SHP77 (cell line): ENCODE results near the gene ANKMY1.

Experiments used
- DNase-seq, 2 experiments: peaks; one replicate each; lab custom pipeline; 2025; lab: John Stamatoyannopoulos, UW

ANKMY1 gene

DNA sequence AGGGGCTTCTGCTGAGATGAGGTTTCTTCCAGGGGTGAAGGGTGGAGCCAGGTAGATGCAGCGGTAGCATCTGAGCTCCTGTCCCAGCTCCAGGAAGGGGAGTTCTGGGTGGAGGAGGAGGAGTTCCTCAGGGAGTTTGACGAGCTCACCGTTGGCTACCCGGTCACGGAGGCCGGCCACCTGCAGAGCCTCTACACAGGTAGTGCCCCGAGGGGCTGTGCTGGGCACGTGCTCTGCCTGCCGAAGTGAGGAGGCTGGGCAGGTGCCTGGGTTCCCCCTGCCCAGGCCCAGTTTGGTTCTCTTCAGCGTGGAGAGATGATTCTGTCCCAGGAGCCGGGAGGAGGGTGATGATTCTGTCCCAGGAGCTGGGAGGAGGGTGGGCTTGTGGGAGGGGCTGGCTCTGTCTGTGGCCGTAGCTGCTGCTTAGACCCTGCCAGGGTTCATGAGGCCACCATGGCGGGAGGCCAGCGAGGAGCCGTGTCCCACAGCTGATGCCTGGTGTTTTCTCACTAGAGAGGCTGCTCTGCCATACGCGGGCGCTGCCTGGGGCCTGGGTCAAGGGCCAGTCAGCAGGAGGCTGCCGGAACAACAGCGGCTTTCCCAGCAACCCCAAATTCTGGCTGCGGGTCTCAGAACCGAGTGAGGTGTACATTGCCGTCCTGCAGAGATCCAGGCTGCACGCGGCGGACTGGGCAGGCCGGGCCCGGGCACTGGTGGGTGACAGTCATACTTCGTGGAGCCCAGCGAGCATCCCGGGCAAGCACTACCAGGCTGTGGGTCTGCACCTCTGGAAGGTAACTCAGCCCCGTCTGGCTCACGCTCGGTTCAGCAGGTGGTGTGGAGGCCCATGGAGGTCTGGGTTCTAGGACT lies 37.0 kb upstream of the ANKMY1 start:
- DNase-seq, result no peak

DNA sequence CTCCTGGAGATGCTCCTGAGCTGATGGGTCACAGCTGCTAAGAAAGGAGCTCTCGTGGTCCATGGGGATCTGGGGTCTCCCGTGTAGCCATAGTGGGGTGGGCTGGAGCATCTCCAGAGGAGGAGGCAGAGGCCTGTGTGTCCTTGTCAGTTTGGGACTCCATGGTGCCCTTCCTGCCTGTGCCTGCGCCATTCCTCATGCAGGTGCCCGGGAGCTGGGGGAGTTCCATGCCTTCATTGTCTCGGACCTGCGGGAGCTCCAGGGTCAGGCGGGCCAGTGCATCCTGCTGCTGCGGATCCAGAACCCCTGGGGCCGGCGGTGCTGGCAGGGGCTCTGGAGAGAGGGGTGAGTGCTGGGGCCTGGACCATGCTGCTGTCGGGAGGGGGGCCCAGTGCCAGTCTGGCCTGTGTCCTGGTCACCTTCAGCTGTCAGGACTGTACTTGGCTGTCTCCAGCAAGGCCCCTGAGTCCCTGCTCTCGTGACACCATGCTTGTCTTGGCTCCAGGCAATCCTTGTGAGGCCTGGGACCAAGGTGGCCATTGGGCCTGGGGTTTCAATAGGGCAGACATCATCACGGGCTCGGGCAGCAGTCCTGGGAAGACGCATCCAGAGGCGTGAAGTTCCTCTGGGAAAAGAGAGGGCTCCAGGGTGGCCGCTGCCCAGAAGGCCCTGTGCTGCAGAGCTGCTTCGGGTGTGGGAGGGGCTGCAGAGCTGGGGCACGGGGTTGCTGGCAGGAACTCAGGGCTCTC lies 36.1 kb upstream of the ANKMY1 start:
- no peak for DNase-seq

DNA sequence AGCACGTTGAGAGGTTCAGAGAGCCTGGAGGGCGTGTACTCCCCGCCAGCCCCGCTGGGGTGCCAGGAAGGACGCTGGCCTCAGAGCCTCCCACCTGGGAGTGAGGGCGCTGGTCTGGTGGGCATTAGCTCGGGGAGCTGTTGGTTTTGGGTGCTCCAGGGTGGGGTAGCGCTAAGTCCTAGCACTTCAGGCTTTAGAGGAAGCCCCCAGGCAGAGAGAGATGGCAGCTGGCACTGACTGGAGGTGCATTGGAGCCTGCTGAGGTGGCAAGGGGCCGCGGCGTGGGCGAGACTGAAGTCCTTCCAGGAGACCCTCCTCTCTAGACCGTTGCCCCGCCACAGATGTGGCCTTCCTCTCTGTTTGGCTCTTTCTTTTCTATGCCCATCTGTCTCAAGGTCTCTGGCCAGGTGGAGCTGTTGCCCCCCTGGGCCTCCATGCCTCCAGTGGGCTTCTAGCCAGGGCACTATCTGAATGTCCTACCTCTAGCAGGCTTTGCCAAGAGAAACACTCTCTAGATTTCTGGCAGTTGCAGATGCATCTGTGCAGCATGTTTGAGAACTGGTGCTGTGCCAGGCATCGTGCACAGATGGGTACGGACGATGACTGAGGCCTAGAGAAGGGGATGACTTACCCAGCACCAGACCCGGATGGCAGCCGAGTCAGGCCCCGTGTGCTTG lies 35.4 kb upstream of the ANKMY1 start:
- DNase-seq, result no peak

GRCh38 chr2:240591784-240592183 lies 34.0 kb upstream of the ANKMY1 start:
- DNase-seq, result no peak

GRCh38 chr2:240591226-240591625 lies 33.4 kb upstream of the ANKMY1 start:
- DNase-seq, result no peak

DNA sequence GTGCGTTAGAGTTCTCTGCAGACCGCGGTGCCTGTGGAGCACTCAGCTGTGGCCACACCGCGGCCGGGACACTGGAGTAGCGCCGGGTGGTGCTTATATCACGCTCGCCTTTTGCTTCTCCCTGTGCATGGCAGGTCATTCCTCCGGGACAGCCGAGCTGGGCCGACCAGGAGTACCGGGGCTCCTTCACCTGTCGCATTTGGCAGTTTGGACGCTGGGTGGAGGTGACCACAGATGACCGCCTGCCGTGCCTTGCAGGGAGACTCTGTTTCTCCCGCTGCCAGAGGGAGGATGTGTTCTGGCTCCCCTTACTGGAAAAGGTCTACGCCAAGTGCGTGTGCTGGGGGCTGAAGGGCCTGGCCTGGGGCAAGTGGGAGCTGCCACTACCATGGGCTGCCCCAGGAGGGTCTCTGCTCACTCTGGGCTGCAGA lies 32.9 kb upstream of the ANKMY1 start:
- DNase-seq, result no peak

DNA sequence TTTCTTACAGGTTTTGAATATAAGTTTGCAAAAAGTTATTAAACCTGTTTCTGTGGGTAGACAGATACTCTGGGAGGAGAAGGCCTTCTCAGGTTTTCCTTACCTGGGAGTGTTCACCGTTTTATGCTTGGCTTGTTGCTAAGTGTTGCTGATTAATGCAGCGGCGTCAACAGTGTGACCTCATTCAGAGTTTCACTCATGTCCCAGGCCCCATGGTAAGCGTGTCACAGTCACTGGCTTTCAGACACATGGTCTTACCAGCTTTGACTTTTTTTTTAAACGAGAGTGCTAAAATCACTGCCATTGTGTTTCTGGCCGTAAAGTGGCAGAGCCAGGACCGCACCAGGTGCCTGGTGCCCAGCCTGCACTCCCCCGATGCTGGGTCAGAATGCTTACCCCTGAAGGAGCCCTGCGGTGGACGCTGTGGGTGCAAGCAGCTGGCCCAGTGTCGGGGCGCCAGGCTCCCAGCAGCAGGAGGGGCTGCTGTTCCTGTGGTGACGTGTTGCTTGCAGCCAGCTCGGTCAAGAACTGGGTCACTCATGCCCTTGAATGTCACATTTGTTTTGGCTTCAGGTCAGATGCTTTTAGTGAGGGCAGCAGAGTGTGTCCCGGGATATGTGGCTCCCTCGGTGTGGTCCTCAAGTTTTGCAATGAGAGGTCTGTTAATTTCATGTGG lies 32.2 kb upstream of the ANKMY1 start:
- no peak for DNase-seq

GRCh38 chr2:240589375-240589774 lies 31.6 kb upstream of the ANKMY1 start:
- DNase-seq, result no peak

GRCh38 chr2:240588669-240589068 lies 30.9 kb upstream of the ANKMY1 start:
- no peak for DNase-seq

- no peak for DNase-seq
These were observed 30.3 kb upstream of the ANKMY1 start for GRCh38 chr2:240588006-240588655.

DNA sequence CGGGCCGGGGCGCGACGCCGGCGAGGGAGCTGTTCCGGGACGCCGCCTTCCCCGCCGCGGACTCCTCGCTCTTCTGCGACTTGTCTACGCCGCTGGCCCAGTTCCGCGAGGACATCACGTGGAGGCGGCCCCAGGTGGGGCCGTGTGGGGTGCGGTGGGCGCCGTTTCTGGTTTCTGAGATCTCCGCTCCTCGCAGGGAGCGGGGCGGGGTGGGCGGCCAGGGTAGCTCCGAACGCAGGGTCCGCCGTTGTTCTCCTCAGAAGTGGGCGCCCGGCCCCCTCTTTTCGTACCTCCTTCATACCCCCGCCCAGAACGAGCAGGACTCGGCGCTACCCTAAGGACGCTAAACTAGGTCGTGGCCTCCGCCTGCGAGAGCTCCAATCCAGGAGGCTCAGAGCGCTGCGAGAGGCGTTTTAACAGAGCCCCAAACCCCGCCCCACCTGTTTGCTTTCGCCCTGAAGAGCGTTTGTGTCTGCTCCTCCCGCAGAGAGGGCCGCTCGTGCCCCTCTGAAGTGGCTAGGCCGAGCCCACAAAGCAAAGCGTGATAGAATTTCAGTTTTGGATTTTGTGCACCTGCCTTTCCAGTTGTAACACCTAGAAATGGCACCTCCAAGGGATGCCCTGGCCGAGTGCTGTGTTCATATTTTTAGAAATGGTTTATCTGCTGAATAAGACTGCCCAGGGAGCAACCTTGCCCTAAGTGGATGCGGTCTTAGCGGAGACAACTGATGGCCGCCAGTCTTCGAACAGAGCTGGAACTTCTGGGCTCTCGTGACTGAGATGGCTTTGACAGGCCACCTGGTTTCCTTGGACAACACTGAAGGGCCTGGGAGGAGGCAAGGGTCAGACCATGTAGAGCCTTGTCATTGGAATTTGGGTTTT lies 29.4 kb upstream of the ANKMY1 start:
- peak; percentile 40 to 57 for DNase-seq

GRCh38 chr2:240586198-240586918 lies 28.6 kb upstream of the ANKMY1 start, which contains the start of gene CAPN10:
CAPN10 (plus strand) TSS chr2:240586734; CDS start chr2:240586912, 178 bp downstream.
- peak; percentile 82 to 96 for DNase-seq

DNA sequence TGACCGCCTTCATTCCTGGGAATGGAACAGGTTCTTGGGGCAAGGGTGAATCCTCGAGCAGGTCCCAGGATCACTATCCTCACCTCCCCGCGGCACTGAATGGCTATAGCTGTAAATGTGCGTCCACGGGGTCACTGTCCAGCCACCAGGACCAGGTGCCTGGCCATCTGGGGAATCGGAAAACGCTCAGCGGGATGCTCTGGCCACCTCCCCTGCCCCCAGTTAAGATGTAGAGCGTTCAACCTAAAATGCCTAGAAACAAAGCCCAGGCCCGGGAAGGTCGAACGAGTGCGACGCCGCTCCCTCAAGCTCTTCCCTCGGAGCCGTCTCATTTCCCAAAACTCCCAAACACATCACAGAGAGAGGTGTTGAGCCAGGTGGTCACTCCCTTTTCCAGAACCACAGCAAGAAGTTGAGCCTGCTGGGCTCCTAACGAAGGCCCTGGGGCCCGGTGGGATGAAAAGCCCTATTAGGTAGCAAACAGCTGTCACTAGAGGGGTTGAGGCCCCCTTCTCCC lies 28.0 kb upstream of the ANKMY1 start:
- DNase-seq, result no peak

GRCh38 chr2:240585101-240585500 lies 27.3 kb upstream of the ANKMY1 start:
- no peak for DNase-seq

GRCh38 chr2:240584486-240585031 lies 26.8 kb upstream of the ANKMY1 start:
- no peak for DNase-seq

- no peak for DNase-seq
These were observed 26.0 kb upstream of the ANKMY1 start for GRCh38 chr2:240583774-240584173.

DNA sequence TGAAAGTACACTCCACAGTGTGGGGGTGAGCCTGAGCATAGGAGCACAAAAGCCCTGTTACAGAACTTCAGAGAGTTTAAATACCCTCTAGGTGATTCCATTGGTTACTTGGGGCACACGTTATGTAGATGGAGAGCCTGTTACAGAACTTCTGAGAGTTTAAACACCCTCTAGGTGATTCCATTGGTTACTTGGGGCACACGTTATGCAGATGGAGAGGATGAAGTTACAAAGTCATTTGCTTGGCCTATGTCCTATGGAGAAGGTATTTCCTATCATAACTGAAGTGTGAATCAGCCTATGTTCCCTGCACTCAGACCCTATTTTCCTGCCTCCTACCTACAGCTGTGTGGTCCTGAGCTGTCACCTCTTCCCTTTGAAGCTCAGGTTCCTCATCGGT lies 25.0 kb upstream of the ANKMY1 start:
- no peak for DNase-seq

GRCh38 chr2:240581811-240582210 lies 24.0 kb upstream of the ANKMY1 start:
- no peak for DNase-seq
